HG03457 (cell line): ENCODE measurements around the gene USP34.
"Not testable (repeated sequence)": the region's sequence is repeated elsewhere in the genome, so short reads cannot be mapped to it uniquely, and the experiment has no call there.

ENCODE experiments used
- ATAC-seq: cut with Tn5 transposase; IDR thresholded peaks from one replicate; pipeline ENCODE4 v1.9.1; 2021; ENCODE audit warnings: moderate number of reproducible peaks; ENCODE audit not compliant: unreplicated experiment

USP34 gene

DNA sequence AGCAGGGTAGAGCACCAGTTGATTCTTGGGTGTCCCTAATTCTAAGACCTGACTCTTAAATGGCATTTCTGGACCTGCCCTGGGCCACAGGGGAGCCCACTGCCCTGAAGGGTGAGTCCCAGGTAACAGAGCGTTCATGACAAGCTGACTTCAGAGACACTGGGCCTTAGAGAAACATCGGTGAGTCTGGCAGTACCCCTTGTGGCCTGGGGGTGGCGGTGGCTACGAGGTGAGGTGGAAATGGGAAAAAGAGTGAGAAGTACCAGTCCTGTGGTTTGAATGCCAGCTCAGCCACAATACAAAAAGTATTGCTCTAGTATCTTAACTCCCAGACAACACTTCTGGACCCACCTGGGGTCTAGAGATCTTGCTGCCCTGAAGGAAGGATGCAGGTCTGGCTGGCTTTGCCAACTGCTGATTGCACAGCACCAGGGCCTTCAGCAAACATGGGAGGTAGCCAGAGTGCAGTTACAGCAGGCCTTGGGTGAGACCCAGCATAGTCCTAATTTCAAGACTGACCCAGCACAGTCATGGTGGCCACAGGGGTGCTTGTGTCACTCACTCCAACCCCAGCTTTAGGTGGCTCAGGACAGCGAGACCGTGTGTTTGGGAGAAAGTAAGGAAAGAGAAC lies 44.5 kb downstream of the USP34 start:
- ATAC-seq: peak; percentile 75

DNA sequence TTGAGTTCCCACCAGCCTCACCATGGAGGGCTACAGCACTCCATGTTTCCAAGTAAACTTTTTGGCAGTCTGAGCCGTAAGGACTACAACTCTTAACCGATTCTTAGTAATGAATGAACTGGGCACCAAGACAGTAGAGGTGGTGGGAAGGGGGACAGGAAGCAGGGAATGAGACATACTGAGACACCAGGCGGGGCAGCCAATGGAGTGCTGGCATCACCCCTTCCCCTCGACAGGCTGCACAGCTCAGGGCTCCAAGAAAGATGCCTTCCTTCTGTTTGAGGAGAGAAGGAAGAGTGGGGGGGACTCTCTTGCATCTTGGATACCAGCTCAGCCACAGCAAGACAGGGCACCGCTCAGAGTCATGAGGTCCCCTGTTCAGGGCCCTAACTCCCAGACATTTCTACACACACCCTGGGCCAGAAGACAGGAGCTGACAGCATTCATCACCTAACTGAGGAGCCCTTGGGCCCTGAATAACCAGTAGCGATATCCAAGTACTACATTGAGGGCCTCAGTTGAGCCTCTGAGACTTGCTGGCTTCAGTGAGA lies 45.2 kb downstream of the USP34 start:
- no peak for ATAC-seq

DNA sequence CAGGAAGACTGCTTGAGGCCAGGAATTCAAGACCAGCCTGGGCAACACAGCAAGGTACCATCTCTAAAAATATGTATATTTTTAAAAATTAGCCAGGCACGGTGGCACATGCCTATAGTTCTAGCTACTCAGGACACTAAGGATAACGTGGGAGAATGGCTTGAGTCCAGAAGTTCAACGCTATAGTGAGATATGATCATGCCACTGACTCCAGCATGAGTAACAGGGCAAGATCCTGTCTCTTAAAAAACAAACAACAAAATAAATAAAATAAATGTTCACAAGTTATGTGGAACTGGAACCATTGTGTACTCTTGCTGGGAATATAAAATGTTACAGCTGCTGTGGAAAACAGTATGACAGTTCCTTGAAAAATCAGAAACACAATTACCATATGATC lies 47.2 kb downstream of the USP34 start:
- ATAC-seq: no peak

DNA sequence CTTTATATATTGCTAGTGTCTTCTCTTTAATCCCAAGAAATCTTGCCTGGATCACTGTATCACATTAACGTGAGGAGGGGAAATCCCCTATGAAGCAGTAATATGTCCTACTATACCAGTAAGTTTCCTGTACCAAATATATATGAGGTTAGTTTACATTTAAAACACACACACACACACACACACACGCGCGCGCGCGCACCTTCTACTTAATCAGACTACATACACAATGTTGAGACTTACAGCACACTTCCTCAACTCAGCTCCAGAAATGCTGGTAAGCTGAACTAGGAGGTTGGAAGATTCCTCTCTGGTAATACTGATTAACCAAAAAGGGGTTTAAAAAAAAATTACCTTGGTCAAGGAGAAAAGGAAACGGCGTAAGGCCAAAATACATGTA lies 49.3 kb downstream of the USP34 start:
- ATAC-seq: no peak

DNA sequence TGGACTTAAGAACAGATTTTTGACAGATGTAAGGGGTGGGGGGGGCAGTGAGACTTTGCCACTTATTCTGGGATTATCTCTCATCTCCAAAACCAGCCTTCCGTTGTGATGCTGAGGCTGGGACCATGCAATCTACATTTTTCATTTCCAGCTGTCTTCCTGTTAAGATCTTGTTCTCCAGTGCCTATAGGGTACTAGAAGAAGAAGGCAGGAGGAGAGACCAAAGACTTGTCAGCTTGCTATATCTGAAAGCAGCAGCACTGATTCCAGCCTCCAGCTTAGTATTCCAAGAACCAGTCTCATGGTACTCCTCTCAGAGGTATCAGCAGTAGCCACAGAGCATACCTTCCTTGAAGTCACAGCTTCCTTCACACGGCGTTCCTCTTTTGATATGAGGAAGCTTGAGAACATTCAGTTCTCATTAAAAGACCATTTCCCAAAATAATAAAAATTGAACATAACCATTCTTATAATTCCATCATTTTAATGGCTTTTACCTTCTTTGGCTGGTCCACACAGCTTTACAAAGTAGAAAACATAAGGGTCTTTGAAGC lies 49.8 kb downstream of the USP34 start:
- ATAC-seq: no peak

DNA sequence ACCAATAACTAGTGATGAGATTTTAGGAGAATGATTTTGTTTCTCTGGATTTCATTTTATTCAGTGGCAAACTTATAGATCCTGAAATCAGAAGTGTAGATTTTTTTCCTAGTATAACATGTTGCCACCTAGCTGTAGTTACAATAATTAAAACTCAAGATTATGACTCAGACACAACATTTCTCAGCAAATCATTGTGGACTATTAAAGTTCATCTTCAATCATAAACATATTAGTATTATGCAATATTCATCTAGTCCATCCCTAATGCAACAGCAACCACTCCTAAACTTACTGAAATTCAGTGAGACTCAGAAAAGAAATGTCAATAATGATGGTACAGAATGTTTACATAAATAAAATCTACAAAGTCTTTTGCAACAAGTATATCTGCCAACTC lies 51.3 kb downstream of the USP34 start:
- ATAC-seq: no peak

DNA sequence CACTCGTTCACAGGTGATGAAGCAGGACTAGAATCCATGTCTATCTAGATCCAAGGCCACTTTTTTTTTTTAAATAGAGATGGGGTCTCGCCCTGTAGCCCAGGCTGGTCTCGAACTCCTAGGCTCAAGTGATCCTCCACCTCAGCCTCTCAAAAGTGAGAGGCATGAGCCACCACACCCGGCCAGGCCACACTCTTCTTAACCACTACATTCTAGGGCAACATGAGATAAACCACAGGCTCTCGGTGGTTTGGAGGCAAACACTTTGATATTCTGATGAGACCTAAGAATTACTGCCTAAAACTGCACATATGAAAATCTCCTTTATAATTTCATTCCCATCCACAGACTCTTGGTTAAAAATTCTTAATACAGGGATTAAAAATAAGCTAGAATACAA lies 51.8 kb downstream of the USP34 start:
- ATAC-seq: no peak

DNA sequence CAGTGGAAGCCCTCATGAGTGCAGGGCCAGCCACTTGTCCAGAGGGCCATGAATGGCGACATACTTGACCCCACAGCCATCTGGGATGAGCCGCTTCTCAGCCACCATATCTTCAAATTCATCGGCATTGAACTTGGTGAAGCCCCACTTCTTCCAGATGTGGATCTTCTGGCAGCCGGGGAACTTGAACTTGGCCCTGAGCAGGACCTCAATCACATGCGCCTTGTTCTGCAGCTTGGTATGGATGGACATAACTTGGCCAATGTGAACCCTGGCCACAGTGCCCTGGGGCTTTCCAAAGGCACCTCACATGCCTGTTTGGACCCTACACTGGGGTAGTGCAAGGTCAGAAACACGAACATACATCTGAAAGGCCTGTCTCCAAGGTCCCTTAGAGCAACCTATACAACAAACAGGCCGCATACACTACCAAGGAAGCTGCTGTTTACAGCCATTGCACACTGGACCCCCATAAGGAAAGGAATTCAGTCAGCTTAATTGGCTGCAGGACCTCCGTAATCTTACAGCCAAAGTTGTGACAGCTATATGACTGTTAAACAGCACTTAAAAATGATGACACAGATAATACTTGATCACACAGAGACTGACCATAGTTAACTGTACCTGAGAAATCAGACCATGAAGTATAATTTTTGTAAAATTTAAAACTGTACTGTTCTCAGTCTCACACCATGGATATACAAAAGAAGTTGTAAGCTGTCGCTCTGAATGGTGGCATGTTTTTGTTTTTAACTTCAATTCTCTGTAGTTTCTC lies 53.8 kb downstream of the USP34 start:
- no peak for ATAC-seq

DNA sequence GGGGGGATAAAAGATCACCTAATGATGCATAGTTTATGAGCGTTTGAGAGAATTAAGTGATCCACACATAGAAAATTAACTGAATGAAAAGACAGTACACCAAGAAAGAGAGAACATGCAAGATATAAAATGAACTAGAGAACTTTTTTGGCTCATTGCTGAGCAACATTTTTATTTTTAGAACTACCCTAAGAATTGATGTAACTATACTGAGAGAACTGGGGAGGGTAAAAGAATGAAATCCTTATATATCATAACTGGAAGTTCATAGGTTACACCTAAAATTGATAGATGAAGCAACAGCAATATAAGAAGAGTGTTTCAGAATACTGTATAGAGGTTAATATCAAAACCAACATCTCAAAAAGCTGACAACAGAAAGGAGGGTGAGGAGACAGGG lies 55.6 kb downstream of the USP34 start:
- no peak for ATAC-seq

DNA sequence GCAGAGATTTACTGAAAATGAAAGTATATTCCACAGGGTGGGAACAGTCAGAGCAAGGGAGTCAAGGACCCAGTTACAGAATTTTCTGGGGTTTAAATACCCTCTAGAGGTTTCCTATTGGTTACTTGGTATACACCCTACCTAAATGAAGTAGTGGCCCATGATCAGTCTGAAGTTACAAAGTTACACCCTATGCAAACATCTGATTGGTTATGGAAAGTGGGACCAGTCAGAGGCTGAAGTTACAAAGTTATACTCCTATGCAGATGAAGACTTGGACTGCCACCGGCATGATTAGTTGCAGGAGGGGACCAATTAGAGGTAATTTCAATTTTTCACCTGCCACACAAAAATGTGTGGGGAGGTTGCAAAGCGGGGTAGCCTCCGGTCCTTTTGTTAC lies 56.2 kb downstream of the USP34 start:
- no peak for ATAC-seq

DNA sequence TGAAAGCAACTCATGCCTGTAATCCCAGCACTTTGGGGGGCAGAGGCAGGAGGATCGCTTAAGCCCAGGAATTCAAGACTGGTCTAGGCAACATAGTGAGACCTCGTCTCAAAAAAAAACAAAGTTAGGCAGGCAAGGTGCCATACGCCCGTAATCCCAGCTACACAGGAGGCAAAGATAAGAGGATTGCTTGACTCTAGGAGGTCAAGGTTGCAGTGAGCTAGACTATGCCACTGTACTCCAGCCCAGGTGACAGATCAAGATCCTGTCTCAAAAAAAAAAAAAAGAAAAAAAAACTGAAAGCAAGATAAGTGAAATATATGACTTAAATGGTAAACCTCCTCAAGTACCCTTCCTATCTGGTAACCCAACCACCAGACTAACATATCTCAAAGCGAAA lies 59.8 kb downstream of the USP34 start:
- no peak for ATAC-seq

DNA sequence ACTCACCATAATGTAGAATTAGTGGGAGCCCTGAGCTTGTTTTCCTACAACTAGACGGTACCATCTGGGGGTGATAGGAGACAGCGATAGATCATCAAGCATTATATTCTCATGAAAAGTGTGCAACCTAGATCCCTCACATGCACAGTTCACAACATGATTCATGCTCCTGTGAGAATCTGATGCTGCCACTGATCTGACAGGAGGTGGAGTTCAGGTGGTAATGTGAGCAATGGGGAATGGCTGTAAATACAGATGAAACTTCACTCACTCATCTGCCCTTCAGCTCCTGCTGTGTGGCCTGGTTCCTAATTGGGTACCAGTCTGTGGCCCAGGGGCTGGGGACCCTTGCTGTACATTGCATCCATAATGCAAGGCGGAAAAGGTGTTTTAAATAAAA lies 60.7 kb downstream of the USP34 start:
- ATAC-seq: no peak

DNA sequence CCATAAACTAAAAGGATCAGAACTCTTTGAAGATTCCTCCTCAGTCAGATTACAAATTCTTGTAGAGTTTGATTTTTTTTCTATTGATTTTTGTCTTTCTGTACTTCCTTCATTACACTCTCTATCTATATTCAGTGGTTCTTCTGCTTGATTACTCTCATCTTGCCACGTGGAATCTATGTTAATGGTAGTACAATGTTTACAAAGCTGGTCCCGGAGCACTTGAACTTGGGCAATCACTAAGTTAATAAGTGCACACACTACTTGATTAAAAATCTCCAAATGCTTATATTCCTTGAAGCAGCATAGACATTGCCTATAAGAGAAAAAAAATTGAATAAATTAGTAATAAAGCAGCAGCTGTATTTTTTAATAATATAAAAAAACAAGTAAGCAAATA lies 65.1 kb downstream of the USP34 start:
- ATAC-seq: no peak

DNA sequence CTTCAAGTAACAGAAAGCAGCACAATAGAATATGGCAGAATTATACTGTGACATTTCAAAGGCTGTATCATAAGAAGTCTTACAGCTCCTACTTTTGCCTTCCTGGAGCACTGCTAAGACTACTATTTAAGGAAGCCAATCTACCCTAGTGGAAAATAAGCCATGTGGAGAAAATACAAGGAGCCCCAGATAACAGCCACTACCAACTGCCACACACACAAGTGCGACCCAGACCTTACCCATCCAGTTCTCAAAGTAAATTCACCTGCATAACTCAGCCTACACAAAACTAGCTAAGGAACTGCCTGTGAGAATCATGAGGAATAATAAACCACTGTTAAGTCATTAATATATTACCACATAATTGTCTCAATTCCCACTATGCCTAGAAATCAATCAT lies 66.4 kb downstream of the USP34 start:
- ATAC-seq: no peak

DNA sequence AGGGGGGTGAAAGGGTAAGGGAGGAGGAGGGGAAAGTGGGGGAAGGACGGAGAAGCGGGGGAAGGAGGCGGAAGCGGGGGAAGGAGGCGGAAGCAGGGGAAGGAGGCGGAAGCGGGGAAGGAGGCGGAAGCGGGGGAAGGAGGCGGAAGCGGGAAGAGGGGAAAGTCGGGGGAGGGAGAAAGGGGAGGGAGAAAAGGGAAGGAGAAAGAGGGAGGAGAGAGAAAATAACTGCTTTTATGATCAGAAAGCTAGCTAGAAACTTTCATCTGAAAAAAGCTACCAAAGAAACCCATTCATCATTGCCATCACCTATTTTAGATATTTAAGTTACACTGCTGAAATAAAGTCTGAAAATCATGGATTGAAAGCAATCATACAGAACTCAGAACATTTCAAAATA lies 72.5 kb downstream of the USP34 start:
- no peak for ATAC-seq

DNA sequence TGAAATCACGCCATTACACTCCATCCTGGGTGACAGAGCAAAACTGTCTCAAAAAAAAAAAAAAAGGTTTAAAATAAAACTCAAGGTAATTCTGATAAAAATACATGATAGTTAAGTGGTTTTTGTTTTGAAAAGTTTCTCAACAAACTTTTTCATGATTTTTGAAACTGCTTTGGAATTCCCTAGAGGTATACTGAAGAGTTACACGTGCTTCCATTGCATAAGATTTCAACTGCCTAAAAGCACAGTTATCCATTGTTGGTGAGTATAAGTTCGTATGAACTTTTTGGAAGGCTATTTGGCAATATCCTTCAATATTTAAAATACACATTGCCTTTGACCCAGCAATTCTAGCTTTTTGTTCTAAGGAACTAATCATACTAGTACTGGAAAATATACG lies 74.9 kb downstream of the USP34 start:
- ATAC-seq: no peak

DNA sequence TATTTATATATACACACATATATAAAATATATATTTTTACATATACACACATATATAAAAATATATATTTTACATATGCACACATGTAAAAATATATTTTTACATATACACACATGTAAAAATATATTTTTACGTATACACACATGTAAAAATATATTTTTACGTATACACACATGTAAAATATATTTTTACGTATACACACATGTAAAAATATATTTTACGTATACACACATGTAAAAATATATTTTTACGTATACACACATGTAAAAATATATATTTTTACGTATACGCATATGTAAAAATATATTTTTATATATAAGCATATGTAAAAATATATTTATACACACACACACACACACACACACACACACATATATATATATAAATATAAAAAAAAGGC lies 83.3 kb downstream of the USP34 start:
- ATAC-seq: not testable (repeated sequence)

DNA sequence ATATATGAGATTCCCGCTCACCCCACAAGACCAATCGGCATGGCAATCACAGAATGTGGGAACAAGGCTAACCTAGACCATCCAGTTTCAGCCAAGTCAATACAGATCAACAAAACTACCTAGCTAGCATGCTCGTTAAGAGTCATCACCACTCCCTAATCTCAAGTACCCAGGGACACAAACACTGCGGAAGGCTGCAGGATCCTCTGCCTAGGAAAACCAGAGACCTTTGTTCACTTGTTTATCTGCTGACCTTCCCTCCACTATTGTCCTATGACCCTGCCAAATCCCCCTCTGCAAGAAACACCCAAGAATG lies 90.0 kb downstream of the USP34 start:
- ATAC-seq: not testable (repeated sequence)

DNA sequence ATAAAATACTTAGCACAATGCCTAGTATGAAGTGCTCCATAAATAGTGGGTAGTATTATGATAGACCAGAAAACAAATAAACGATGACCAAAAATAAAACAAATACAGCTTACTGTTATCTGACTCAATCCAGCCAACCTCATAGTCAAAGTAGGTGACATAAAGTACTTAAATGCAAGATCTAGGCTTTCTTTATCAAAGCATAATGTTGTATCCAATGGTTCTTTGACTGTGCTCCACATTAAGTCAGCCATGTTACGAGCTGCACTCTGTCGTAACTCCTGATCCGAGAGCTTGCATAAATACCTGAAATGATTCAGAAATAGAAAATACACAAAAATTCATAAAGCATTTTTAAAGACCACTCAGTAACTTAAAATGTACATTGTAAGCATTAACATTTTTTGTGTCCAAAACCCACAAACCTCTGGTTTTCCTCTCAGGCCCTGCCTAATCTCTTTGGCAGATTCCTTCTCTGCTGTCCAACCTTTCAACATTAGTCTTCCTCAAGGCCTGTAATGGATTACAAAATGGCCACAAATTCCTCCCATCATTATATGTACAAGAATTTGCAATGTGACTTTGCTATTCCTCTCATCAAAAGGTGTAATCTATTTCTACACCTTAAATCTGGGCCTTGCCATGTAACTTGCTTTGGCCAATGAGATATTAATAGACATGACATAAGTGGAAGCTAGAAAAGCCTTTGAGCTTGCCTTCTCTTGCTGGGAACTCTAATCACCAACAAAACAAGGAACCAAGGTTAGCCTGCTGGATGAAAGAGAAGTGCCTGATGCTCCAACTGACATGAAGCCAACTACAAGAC lies 90.6 kb downstream of the USP34 start:
- ATAC-seq: no peak

DNA sequence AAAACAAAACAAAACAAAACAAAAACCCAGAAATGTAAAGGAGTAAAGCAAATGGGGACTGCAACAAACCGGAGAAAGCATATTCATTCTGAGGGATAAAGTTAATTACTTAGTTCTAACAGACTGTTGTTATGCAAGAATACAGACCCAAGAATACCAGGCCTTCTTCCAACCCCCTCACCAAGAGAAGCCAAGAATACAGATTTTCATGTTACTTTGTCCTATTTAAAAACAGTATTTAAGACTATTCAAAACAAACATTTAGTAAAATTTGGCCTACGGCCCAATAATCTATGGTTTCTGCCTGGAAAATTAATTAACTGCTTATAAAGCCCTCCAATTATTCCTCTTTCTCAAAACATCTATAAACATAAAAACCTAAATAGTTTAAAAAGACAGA lies 91.4 kb downstream of the USP34 start:
- ATAC-seq: no peak

DNA sequence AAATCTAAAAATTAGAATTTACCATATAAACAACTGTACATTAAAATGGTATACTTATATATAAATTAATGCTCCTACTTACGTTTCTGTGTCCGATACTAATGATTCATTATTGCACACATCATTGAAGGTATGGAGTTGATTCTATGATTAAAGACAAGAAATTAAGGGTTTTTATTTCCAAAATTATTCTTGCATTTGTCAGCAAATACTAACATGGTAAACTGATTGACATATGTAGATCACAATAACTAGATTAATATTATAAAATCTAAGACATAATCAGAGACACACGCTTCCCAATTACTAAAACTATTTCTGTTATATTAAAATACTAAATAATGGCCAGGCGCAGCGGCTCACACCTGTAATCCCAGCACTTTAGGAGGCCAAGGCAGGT lies 92.6 kb downstream of the USP34 start:
- no peak for ATAC-seq

DNA sequence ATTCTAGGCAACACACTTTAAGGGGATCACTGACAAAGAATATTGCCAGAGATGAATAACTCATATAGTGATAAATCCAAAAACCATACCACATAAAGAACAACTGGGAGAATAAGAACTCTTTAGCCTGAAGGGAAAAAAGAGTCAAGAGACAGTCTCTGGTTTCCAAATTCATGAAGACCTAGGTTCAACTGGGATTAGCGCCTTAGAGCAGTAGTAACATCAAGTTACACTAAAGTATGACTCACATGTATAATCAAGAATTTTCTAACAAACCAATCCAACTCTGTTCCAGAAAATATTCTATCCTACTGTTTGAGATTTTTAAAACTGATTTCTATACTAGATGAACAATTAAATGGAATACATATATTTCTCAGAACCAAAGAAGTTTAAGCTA lies 93.8 kb downstream of the USP34 start:
- no peak for ATAC-seq
